Keratinocyte (primary cell): ENCODE results near the gene MED31. TPM values are rescaled to one million over a fixed set of nuclear protein-coding genes. Genes with fewer than 3 reads are reported as not detected.

Experiments
- DNase-seq: peaks from one replicate; pipeline ENCODE4 v3.0.0-alpha.2; 2011; ENCODE audit warnings: low read depth, missing footprints, low spot score
- FAIRE-seq: peaks from 2 replicates; lab custom pipeline; 2011; peaks lifted over from hg19 to GRCh38; lab: Jason Lieb, UNC
- H2AFZ ChIP-seq: 2 replicates; pipeline ENCODE4 v1.6.0; 2012; ENCODE audit warnings: low read length, control low read depth, inconsistent platforms; ENCODE audit not compliant: control insufficient read depth
- H3K27ac ChIP-seq: 2 replicates; pipeline ENCODE4 v1.5.1; 2011; ENCODE audit warnings: low read length; ENCODE audit not compliant: control insufficient read depth, insufficient read depth
- H3K27me3 ChIP-seq: 3 replicates; pipeline ENCODE4 v1.6.0; 2011; ENCODE audit warnings: low read length; ENCODE audit not compliant: control insufficient read depth, insufficient read depth; ENCODE audit errors: extremely low read depth
- H3K36me3 ChIP-seq, 2 experiments: 2 replicates in 1 of 2; 3 replicates in 1 of 2; pipeline ENCODE4 v1.5.1; 2011; ENCODE audit warnings: low read length in 2 of 2, mild to moderate bottlenecking in 1 of 2; ENCODE audit not compliant: control insufficient read depth in 2 of 2, insufficient read depth in 2 of 2; ENCODE audit errors: extremely low read depth in 1 of 2
- H3K4me1 ChIP-seq: 3 replicates; pipeline ENCODE4 v1.5.1; 2011; ENCODE audit warnings: low read length; ENCODE audit not compliant: control insufficient read depth, insufficient read depth; ENCODE audit errors: extremely low read depth
- H3K4me2 ChIP-seq: 3 replicates; pipeline ENCODE4 v1.6.0; 2011; ENCODE audit warnings: low read depth, low read length; ENCODE audit not compliant: control insufficient read depth, insufficient read depth; ENCODE audit errors: extremely low read depth
- H3K4me3 ChIP-seq, 3 experiments: fragments of 200-600 bp in 1 of 3; sonication (generic) in 1 of 3; 2 replicates in 2 of 3; 3 replicates in 1 of 3; pipeline ENCODE4 v1.5.1; 2011 to 2016; ENCODE audit warnings: low read length in 3 of 3, mild to moderate bottlenecking in 3 of 3, control low read depth in 2 of 3, inconsistent platforms in 1 of 3, low read depth in 1 of 3, mixed read lengths in 1 of 3, mixed run types in 1 of 3, moderate library complexity in 1 of 3; ENCODE audit not compliant: control insufficient read depth in 2 of 3, insufficient read depth in 2 of 3; ENCODE audit errors: extremely low read depth in 1 of 3
- H3K79me2 ChIP-seq: 2 replicates; pipeline ENCODE4 v1.6.0; 2012; ENCODE audit warnings: low read length; ENCODE audit not compliant: control insufficient read depth, insufficient read depth
- H3K9ac ChIP-seq: 3 replicates; pipeline ENCODE4 v1.6.0; 2011; ENCODE audit warnings: low read length; ENCODE audit not compliant: control insufficient read depth, insufficient read depth; ENCODE audit errors: extremely low read depth
- H3K9me1 ChIP-seq: 3 replicates; pipeline ENCODE4 v1.6.0; 2011; ENCODE audit warnings: low read length; ENCODE audit not compliant: control insufficient read depth, insufficient read depth; ENCODE audit errors: extremely low read depth
- H3K9me3 ChIP-seq: 2 replicates; pipeline ENCODE4 v1.5.1; 2012; ENCODE audit warnings: low read depth, low read length; ENCODE audit not compliant: control insufficient read depth
- H4K20me1 ChIP-seq: 3 replicates; pipeline ENCODE4 v1.6.0; 2011; ENCODE audit warnings: low read length; ENCODE audit not compliant: control insufficient read depth, insufficient read depth; ENCODE audit errors: extremely low read depth
- EZH2 ChIP-seq: IDR thresholded peaks from one replicate; pipeline ENCODE4 v1.6.1; 2012; ENCODE audit warnings: inconsistent platforms, mild to moderate bottlenecking, low read length, moderate library complexity
- dilution Hi-C: fragments of 300-500 bp; cut with MboI; formaldehyde crosslinking; loops from one replicate; pipeline ENCODE4 v1.7.0; 2020; ENCODE audit warnings: low sequenced_read_pairs; ENCODE audit not compliant: extremely low pct_ligation_motif_present
- polyA plus RNA-seq, 5 experiments: library from polyadenylated mRNA; depleted of rRNA in 3 of 5; stranded (reverse) in 3 of 5; stranded (forward) in 1 of 5; unstranded in 1 of 5; fragments of >200 nt; gene quantifications; 1 replicate in 1 of 5; 2 replicates in 3 of 5; 3 replicates in 1 of 5; pipeline versions ENCODE4 v1.2.1 to v1.2.3, GENCODE V29; 2011 to 2012; ENCODE audit warnings: missing spikeins in 2 of 5, low read depth in 1 of 5, low replicate concordance in 1 of 5
- TF ChIP-seq, protein P1 (sequence below), 3 experiments: IDR thresholded peaks in 1 of 3; conservative IDR thresholded peaks in 1 of 3; optimal IDR thresholded peaks in 1 of 3; 2 replicates in 2 of 3; 3 replicates in 1 of 3; pipeline versions ENCODE3 to v1.5.1; 2011; ENCODE audit warnings: low read length in 3 of 3, mild to moderate bottlenecking in 3 of 3, moderate library complexity in 2 of 3, control low read depth in 1 of 3, inconsistent platforms in 1 of 3; ENCODE audit not compliant: insufficient read depth in 2 of 3; ENCODE audit errors: extremely low read depth in 1 of 3

Gene MED31
- polyA plus RNA-seq, 1 donor (not counting 4 experiments of a cell fraction or from before 2014, with no cell fraction given) = 49.0 TPM

DNA sequence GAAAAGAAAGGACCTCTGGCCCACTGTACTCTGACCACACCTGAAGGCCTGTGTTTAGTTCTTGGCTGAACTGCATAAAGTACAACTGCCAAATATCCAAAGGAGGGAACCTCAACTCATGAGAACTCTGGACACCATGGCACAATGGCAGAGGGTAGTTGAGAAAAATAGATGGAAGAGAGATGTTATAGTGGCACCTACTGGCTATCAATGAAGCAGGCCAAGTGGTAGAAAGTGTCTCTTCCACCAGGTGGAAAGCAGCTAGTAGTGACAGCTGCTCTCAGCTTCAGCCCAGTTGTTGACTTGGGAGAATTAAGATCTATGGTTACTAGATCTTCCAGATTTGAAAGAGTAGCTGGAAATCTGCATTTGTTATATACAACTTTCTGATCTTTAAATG lies 3.2 kb downstream of the MED31 start:
- DNase-seq (no peak), FAIRE-seq (peak; percentile 49)
- H3K9ac ChIP-seq = no peak overlapping the region
- peaks cover 62% of the 10 kb centered on the region for H3K79me2 ChIP-seq
- H3K4me2 ChIP-seq = no peak overlapping the region
- peaks cover 10 to 26% of the 10 kb centered on the region in 2 experiments for H3K36me3 ChIP-seq
- no peaks in the 10 kb centered on the region for H3K9me1 ChIP-seq
- H3K4me1 ChIP-seq = peaks cover 46% of the 10 kb centered on the region
- TF ChIP-seq EZH2 = no peak
- TF ChIP-seq, protein P1, sequence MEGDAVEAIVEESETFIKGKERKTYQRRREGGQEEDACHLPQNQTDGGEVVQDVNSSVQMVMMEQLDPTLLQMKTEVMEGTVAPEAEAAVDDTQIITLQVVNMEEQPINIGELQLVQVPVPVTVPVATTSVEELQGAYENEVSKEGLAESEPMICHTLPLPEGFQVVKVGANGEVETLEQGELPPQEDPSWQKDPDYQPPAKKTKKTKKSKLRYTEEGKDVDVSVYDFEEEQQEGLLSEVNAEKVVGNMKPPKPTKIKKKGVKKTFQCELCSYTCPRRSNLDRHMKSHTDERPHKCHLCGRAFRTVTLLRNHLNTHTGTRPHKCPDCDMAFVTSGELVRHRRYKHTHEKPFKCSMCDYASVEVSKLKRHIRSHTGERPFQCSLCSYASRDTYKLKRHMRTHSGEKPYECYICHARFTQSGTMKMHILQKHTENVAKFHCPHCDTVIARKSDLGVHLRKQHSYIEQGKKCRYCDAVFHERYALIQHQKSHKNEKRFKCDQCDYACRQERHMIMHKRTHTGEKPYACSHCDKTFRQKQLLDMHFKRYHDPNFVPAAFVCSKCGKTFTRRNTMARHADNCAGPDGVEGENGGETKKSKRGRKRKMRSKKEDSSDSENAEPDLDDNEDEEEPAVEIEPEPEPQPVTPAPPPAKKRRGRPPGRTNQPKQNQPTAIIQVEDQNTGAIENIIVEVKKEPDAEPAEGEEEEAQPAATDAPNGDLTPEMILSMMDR (optimal IDR thresholded peaks at IDR 0.05 in 1 of 3, IDR thresholded peaks at IDR 0.05 in 1 of 3, conservative IDR thresholded peaks at IDR 0.05 in 1 of 3; ENCODE audit: extremely low read depth in 1 of 3, insufficient read depth in 2 of 3, low read length in 3 of 3) = peak; percentile 60 to 78 (median 72)
- H2AFZ ChIP-seq = no peak overlapping the region
- no peak overlapping the region for H3K27ac ChIP-seq
- H3K4me3 ChIP-seq = no peak overlapping the region
- dilution Hi-C loops = no loop called here
- H3K27me3 ChIP-seq = no peaks in the 10 kb centered on the region
- no peaks in the 10 kb centered on the region for H3K9me3 ChIP-seq
- no peaks in the 10 kb centered on the region for H4K20me1 ChIP-seq

DNA sequence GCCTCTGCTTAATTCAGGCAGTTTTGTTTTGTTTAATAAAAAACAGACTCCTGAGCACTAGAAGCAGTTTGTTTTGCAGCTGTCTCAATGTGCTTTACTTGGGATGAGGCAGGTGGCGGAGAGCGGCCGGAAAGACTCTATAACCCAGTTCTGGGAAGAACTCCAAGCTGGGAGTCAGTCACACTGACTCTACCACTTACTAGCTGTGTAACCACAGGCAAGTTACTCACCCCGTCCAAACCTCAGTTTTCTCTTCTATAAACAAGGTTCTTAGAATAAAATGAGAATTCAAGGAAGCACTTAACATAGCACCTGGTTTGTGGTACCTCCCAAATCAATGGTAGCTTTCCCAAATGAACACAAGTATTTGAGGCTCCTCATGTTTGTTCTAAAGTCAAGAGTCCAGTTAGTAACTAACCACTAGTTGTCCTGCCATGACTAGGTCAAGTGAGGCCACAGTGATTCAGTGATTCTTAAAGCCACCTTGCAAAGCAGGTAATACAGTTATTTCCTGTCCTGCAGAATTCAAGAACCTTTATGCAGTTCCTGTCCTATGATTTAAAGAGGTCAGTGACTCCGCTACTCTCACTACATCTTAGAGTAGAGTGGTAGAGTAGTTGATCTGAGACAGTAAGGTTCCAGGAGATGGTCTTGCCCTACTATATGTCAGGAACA lies 7.8 kb downstream of the MED31 start:
- Histone ChIP-seq H3K36me3 (peaks cover 7 to 24% of the 10 kb centered on the region in 2 experiments), H4K20me1 (no peaks in the 10 kb centered on the region), H3K9ac (peak overlapping the region; percentile 25), H3K4me3 (peak overlapping the region in 2 of 3 experiments; percentile 58 to 89), H3K9me3 (no peaks in the 10 kb centered on the region), H3K4me1 (peaks cover 36% of the 10 kb centered on the region), H3K9me1 (no peaks in the 10 kb centered on the region), H3K4me2 (peak overlapping the region; percentile 89), H2AFZ (no peak overlapping the region), H3K79me2 (peaks cover 69% of the 10 kb centered on the region), H3K27me3 (no peaks in the 10 kb centered on the region), H3K27ac (peak overlapping the region; percentile 76)
- dilution Hi-C loops = no loop called here
- TF ChIP-seq, protein P1 (optimal IDR thresholded peaks at IDR 0.05 in 1 of 3, IDR thresholded peaks at IDR 0.05 in 1 of 3, conservative IDR thresholded peaks at IDR 0.05 in 1 of 3; ENCODE audit: extremely low read depth in 1 of 3, insufficient read depth in 2 of 3, low read length in 3 of 3) = no peak
- no peak for TF ChIP-seq EZH2
- no peak for DNase-seq
- FAIRE-seq = peak; percentile 84
